Neuron (in vitro differentiated cells): Measurements from ENCODE around the gene NRG2.
A peak's percentile ranks its signal among the peaks of the same experiment; 100 is the strongest.

Experiments used
- H2AFZ ChIP-seq: one replicate; pipeline ENCODE4 v1.6.1; 2013; ENCODE audit warnings: low read depth, mild to moderate bottlenecking, inconsistent platforms, low read length, moderate library complexity
- H3K27me3 ChIP-seq: one replicate; pipeline ENCODE4 v1.6.1; 2013; ENCODE audit warnings: low read length; ENCODE audit not compliant: insufficient read depth
- H3K36me3 ChIP-seq: one replicate; pipeline ENCODE4 v1.6.1; 2013; ENCODE audit warnings: low read length; ENCODE audit not compliant: insufficient read depth
- H3K4me1 ChIP-seq: one replicate; pipeline ENCODE4 v1.6.1; 2013; ENCODE audit warnings: low read length; ENCODE audit not compliant: insufficient read depth
- H3K4me3 ChIP-seq: 2 replicates; pipeline ENCODE4 v1.5.1; 2013; ENCODE audit warnings: mild to moderate bottlenecking, low read length, moderate library complexity
- H3K9me3 ChIP-seq: one replicate; pipeline ENCODE4 v1.6.1; 2013; ENCODE audit warnings: low read length

NRG2 gene

GRCh38 chr5:139854029-139854605 is 189.0 kb downstream of the NRG2 start:
- Histone ChIP-seq H3K27me3 (peaks cover 60% of the 10 kb centered on the region), H2AFZ (no peak overlapping the region), H3K9me3 (no peaks in the 10 kb centered on the region), H3K4me1 (no peaks in the 10 kb centered on the region), H3K4me3 (no peak overlapping the region), H3K36me3 (no peaks in the 10 kb centered on the region)

GRCh38 chr5:139852696-139853095 is 190.4 kb downstream of the NRG2 start:
- Histone ChIP-seq H3K4me1 (no peaks in the 10 kb centered on the region), H3K9me3 (no peaks in the 10 kb centered on the region), H3K4me3 (no peak overlapping the region), H3K36me3 (no peaks in the 10 kb centered on the region), H2AFZ (no peak overlapping the region), H3K27me3 (peaks cover 60% of the 10 kb centered on the region)

GRCh38 chr5:139851558-139851957 is 191.5 kb downstream of the NRG2 start:
- no peak overlapping the region for H3K4me3 ChIP-seq
- H3K9me3 ChIP-seq: no peaks in the 10 kb centered on the region
- H3K36me3 ChIP-seq: no peaks in the 10 kb centered on the region
- H3K27me3 ChIP-seq: peaks cover 55% of the 10 kb centered on the region
- H2AFZ ChIP-seq: no peak overlapping the region
- no peaks in the 10 kb centered on the region for H3K4me1 ChIP-seq

GRCh38 chr5:139850423-139851016 is 192.6 kb downstream of the NRG2 start:
- Histone ChIP-seq H2AFZ (no peak overlapping the region), H3K27me3 (peaks cover 55% of the 10 kb centered on the region), H3K4me1 (no peaks in the 10 kb centered on the region), H3K36me3 (no peaks in the 10 kb centered on the region), H3K9me3 (no peaks in the 10 kb centered on the region), H3K4me3 (no peak overlapping the region)

- Histone ChIP-seq H3K4me1 (no peaks in the 10 kb centered on the region), H2AFZ (no peak overlapping the region), H3K9me3 (no peaks in the 10 kb centered on the region), H3K27me3 (peaks cover 52% of the 10 kb centered on the region), H3K36me3 (no peaks in the 10 kb centered on the region), H3K4me3 (no peak overlapping the region)
Measured at GRCh38 chr5:139849942-139850341, 193.2 kb downstream of the NRG2 start.

GRCh38 chr5:139849501-139849900 is 193.6 kb downstream of the NRG2 start:
- Histone ChIP-seq H3K4me1 (no peaks in the 10 kb centered on the region), H3K27me3 (peaks cover 47% of the 10 kb centered on the region), H3K9me3 (no peaks in the 10 kb centered on the region), H3K36me3 (no peaks in the 10 kb centered on the region), H3K4me3 (no peak overlapping the region), H2AFZ (no peak overlapping the region)

GRCh38 chr5:139848508-139849100 is 194.5 kb downstream of the NRG2 start:
- Histone ChIP-seq H3K9me3 (no peaks in the 10 kb centered on the region), H3K27me3 (peaks cover 42% of the 10 kb centered on the region)

GRCh38 chr5:139847790-139848507 is 195.2 kb downstream of the NRG2 start:
- Histone ChIP-seq H3K4me3 (peak overlapping the region; percentile 37), H3K36me3 (no peaks in the 10 kb centered on the region), H3K9me3 (no peaks in the 10 kb centered on the region), H3K27me3 (peaks cover 38% of the 10 kb centered on the region), H3K4me1 (no peaks in the 10 kb centered on the region), H2AFZ (no peak overlapping the region)

More at GRCh38 chr5:139848508-139849100, 194.5 kb downstream of the NRG2 start:
- Histone ChIP-seq H3K4me1 (no peaks in the 10 kb centered on the region), H3K36me3 (no peaks in the 10 kb centered on the region), H3K4me3 (peak overlapping the region; percentile 37), H2AFZ (no peak overlapping the region)

GRCh38 chr5:139847091-139847490 is 196.0 kb downstream of the NRG2 start:
- no peaks in the 10 kb centered on the region for H3K9me3 ChIP-seq
- peaks cover 43% of the 10 kb centered on the region for H3K27me3 ChIP-seq
- H3K4me1 ChIP-seq: no peaks in the 10 kb centered on the region
- H3K4me3 ChIP-seq: no peak overlapping the region
- no peaks in the 10 kb centered on the region for H3K36me3 ChIP-seq
- no peak overlapping the region for H2AFZ ChIP-seq

- Histone ChIP-seq H3K4me3 (no peak overlapping the region), H3K36me3 (no peaks in the 10 kb centered on the region), H3K27me3 (peaks cover 44% of the 10 kb centered on the region), H3K9me3 (no peaks in the 10 kb centered on the region), H3K4me1 (no peaks in the 10 kb centered on the region), H2AFZ (no peak overlapping the region)
Measured at GRCh38 chr5:139845846-139846681, 197.0 kb downstream of the NRG2 start.

- no peaks in the 10 kb centered on the region for H3K36me3 ChIP-seq
- no peak overlapping the region for H3K4me3 ChIP-seq
- H3K4me1 ChIP-seq: no peaks in the 10 kb centered on the region
- no peaks in the 10 kb centered on the region for H3K9me3 ChIP-seq
- no peak overlapping the region for H2AFZ ChIP-seq
- H3K27me3 ChIP-seq: peaks cover 32% of the 10 kb centered on the region
Measured at GRCh38 chr5:139844472-139845145, 198.5 kb downstream of the NRG2 start.

- no peak overlapping the region for H3K4me3 ChIP-seq
- H2AFZ ChIP-seq: no peak overlapping the region
- no peaks in the 10 kb centered on the region for H3K4me1 ChIP-seq
- H3K9me3 ChIP-seq: no peaks in the 10 kb centered on the region
- no peaks in the 10 kb centered on the region for H3K36me3 ChIP-seq
- H3K27me3 ChIP-seq: peaks cover 26% of the 10 kb centered on the region
Measured at GRCh38 chr5:139843991-139844390, 199.1 kb downstream of the NRG2 start.
